ENCODE results near the gene ADARB1.

ADARB1 gene

DNA sequence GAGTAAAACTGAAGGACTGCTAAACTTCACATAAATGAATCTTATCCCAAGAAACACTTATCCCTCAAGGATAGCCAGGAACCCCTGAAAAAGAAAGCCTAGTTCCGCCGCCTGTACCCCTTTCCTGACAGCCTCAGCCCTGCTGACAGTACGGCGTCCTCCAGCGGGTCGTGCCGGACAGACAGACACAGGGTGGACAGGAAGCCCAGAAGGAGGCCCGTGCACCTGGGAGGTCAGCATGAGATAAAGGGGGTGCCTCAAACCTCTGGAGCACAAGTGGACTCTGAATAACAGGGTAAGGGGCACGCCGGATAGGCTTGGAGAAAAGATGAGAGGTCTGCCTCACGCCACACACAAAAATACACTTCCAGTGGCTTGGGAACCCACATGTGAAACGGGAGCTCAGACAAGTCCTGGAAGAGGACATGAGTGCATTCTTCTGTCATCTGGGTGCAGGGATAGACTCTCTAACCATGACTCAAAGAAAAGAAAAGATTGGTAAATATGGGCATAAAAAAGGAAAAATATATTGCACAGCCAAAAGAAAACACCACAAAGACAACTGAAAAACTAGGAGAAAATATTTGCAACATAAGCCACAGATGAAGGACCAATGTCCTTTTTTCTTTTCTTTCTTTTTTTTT, 17.3 kb upstream of the ADARB1 start:
- Mint-ChIP-seq H3K36me3 (ENCODE audit: low read depth) (no peaks in the 10 kb centered on the region), H3K27ac (no peak overlapping the region), H3K9me3 (no peaks in the 10 kb centered on the region), H3K4me1 (ENCODE audit: low read depth) (no peaks in the 10 kb centered on the region), H3K4me3 (no peak overlapping the region), H3K27me3 (peaks cover 20% of the 10 kb centered on the region)
- no peak for DNase-seq

GRCh38 chr21:45057886-45058285, 16.5 kb upstream of the ADARB1 start:
- DNase-seq, result no peak
- no peaks in the 10 kb centered on the region for H3K4me1 Mint-ChIP-seq (ENCODE audit: low read depth)
- H3K9me3 Mint-ChIP-seq, result no peaks in the 10 kb centered on the region
- no peak overlapping the region for H3K4me3 Mint-ChIP-seq
- H3K27ac Mint-ChIP-seq, result no peak overlapping the region
- no peaks in the 10 kb centered on the region for H3K36me3 Mint-ChIP-seq (ENCODE audit: low read depth)
- peaks cover 18% of the 10 kb centered on the region for H3K27me3 Mint-ChIP-seq

- no peaks in the 10 kb centered on the region for H3K4me1 Mint-ChIP-seq (ENCODE audit: low read depth)
- no peak overlapping the region for H3K4me3 Mint-ChIP-seq
- H3K27ac Mint-ChIP-seq, result no peak overlapping the region
- peaks cover 16% of the 10 kb centered on the region for H3K27me3 Mint-ChIP-seq
- DNase-seq, result no peak
- H3K9me3 Mint-ChIP-seq, result no peaks in the 10 kb centered on the region
- no peaks in the 10 kb centered on the region for H3K36me3 Mint-ChIP-seq (ENCODE audit: low read depth)
Observed at GRCh38 chr21:45059121-45059520, 15.3 kb upstream of the ADARB1 start.

DNA sequence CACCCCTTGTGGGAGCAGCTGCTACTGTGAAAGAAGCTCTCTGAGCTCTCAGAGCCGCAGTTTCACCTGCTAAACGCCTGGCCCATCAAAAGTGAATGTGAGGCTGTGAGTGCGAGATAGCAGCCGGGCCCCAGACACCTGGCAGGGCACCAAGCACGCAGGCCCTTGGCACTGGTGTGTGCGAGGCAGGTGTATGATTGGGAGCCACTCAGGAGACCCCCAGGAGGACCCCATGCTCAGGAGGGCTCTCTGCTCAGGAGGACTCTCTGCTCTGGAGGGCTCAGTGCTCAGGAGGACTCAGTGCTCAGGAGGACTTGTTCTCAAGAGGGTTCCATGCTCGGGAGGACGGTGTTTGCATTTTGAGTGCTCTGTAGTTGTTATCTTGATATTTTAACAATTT, 14.3 kb upstream of the ADARB1 start:
- DNase-seq, result no peak
- H3K4me1 Mint-ChIP-seq (ENCODE audit: low read depth), result no peaks in the 10 kb centered on the region
- no peak overlapping the region for H3K27ac Mint-ChIP-seq
- no peak overlapping the region for H3K4me3 Mint-ChIP-seq
- H3K27me3 Mint-ChIP-seq, result peaks cover 16% of the 10 kb centered on the region
- no peaks in the 10 kb centered on the region for H3K9me3 Mint-ChIP-seq
- no peaks in the 10 kb centered on the region for H3K36me3 Mint-ChIP-seq (ENCODE audit: low read depth)

GRCh38 chr21:45060675-45061311, 13.6 kb upstream of the ADARB1 start:
- H3K9me3 Mint-ChIP-seq, result no peaks in the 10 kb centered on the region
- H3K36me3 Mint-ChIP-seq (ENCODE audit: low read depth), result no peaks in the 10 kb centered on the region
- no peaks in the 10 kb centered on the region for H3K4me1 Mint-ChIP-seq (ENCODE audit: low read depth)
- no peak overlapping the region for H3K27ac Mint-ChIP-seq
- peaks cover 16% of the 10 kb centered on the region for H3K27me3 Mint-ChIP-seq
- no peak overlapping the region for H3K4me3 Mint-ChIP-seq
- DNase-seq, result no peak

DNA sequence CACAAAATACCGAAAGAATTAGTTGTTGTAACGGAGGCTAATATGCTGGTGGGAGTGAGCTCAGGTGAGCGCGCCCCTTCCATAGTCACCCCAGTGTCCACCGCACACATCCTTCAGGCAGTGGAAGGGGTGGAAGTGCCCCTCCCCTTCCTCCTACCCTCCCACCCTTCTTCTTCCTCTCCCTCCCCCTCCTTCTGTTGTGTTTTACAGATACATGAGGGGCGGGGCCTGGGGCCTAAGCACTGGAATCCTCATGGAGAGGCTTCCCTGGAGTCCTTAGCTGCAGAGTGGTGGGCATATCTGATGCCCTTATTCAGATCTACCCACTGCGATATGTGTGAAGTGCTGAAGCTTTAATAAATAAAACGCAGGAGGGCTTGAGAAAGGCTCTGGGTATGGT, 10.3 kb upstream of the ADARB1 start:
- no peaks in the 10 kb centered on the region for H3K4me1 Mint-ChIP-seq (ENCODE audit: low read depth)
- H3K4me3 Mint-ChIP-seq, result no peak overlapping the region
- H3K9me3 Mint-ChIP-seq, result no peaks in the 10 kb centered on the region
- no peak for DNase-seq
- no peaks in the 10 kb centered on the region for H3K36me3 Mint-ChIP-seq (ENCODE audit: low read depth)
- H3K27ac Mint-ChIP-seq, result no peak overlapping the region
- H3K27me3 Mint-ChIP-seq, result no peaks in the 10 kb centered on the region

DNA sequence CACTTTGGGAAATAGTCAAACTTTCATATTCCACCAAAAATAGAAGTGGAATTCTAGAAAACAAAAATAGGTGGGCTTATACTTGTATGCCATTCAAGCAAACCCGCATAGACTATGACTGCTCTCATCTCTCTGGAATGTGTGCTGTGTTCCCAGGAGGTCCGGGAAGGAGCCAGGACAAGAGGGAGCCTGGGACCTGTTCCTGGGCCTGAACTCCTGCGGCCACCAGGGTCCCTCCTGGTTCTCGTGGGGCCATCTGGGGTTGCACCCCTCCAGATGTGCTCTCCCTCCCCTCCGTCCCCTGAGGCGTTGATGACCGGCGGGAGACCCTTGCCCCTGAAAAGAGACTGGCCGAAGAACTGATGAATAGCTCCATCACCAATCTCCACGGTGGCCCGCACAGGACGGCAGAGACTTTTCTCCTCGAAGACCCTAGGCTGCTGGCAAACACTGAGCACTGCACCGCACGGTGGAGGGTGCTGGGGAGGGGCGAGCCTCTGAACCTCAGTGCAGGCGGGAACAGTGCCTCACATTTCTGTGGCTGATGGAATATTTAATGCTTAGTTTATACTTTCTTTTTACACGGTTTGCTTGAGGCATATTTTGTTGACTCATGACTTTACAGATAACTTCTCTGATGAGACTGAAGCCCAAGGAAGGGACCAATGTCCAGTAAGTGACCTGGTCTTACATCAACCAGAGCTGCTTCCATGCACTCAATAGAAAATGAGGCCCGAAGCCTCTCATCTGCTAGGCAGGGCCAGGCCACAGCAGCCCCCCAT, 9.6 kb upstream of the ADARB1 start:
- no peak overlapping the region for H3K27ac Mint-ChIP-seq
- H3K4me3 Mint-ChIP-seq, result no peak overlapping the region
- H3K4me1 Mint-ChIP-seq (ENCODE audit: low read depth), result no peaks in the 10 kb centered on the region

DNA sequence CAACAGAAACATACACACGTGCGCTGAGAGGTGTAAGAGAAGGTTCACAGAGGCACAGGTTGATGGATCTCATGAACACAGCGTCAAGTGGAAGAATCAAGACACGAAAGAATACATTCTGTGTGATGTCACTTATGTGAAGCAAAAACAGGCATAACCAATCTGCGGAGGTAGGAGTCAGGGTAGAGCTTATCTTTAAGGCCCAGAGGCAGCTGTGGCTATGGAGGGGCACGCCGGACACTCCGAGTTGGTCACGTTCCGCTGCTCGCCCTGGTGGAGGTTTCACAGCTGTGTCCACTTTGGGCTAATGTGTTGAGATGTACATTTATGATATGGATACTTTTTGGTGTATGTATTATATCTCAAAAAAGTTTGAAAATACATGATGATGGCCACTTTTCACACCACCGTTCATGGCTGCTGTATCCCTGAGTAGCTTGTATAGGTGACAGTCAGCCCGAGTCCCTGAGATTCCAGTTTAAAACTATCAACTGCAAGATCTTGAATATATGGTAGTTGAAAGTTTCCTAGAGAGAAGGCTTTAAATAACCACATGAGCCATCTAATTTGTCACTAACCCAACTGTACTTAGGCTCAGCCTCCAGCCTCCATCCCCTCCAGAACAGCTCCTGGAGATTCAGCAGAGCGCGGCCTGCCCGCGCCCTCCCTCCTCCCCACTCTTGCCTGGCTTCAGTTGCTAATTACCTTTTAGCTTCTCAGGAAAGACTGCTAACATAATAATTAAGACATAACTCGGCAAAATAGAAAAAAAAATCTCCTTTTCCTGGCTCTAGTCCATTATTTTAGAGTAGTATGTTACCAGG, 6.7 kb upstream of the ADARB1 start:
- Mint-ChIP-seq H3K36me3 (ENCODE audit: low read depth) (no peaks in the 10 kb centered on the region), H3K4me3 (no peak overlapping the region), H3K27me3 (no peaks in the 10 kb centered on the region), H3K27ac (no peak overlapping the region), H3K9me3 (no peaks in the 10 kb centered on the region), H3K4me1 (ENCODE audit: low read depth) (no peaks in the 10 kb centered on the region)
- no peak for DNase-seq

More for the DNA sequence above, 9.6 kb upstream of the ADARB1 start:
- DNase-seq, result no peak
- Mint-ChIP-seq H3K27me3 (no peaks in the 10 kb centered on the region), H3K36me3 (ENCODE audit: low read depth) (no peaks in the 10 kb centered on the region), H3K9me3 (no peaks in the 10 kb centered on the region)

- H3K9me3 Mint-ChIP-seq, result no peaks in the 10 kb centered on the region
- H3K27me3 Mint-ChIP-seq, result no peaks in the 10 kb centered on the region
- peaks cover 5% of the 10 kb centered on the region for H3K4me1 Mint-ChIP-seq (ENCODE audit: low read depth)
- no peak for DNase-seq
- peaks cover 3% of the 10 kb centered on the region for H3K36me3 Mint-ChIP-seq (ENCODE audit: low read depth)
- H3K27ac Mint-ChIP-seq, result no peak overlapping the region
- no peak overlapping the region for H3K4me3 Mint-ChIP-seq
Observed at GRCh38 chr21:45069085-45069484, 5.3 kb upstream of the ADARB1 start.

DNA sequence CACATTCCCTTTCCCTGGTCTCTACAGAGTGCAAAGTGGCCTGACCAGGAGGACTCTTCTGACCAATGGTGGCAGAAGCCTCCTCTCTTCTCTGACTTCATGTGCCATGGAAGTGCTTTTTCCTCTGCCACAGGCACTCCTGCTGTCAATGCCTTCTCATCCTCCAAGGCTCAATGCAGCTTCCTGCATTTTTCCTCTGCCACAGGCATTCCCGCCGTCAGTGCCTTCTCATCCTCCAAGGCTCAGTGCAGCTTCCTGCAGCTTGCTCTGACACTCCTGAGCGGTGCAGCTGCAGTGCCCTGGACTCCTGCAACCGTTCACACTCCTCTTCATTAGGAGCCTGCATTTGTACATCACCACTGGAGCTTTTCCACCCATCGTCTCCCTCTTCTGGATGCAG, 4.7 kb upstream of the ADARB1 start:
- Mint-ChIP-seq H3K36me3 (ENCODE audit: low read depth) (peaks cover 3% of the 10 kb centered on the region), H3K9me3 (no peaks in the 10 kb centered on the region), H3K4me3 (no peak overlapping the region), H3K4me1 (ENCODE audit: low read depth) (peaks cover 5% of the 10 kb centered on the region), H3K27ac (no peak overlapping the region), H3K27me3 (no peaks in the 10 kb centered on the region)
- no peak for DNase-seq

GRCh38 chr21:45071078-45071873, 3.1 kb upstream of the ADARB1 start:
- Mint-ChIP-seq H3K4me3 (no peak overlapping the region), H3K4me1 (ENCODE audit: low read depth) (peaks cover 14% of the 10 kb centered on the region)

GRCh38 chr21:45071874-45072737, 2.3 kb upstream of the ADARB1 start:
- peaks cover 8% of the 10 kb centered on the region for H3K36me3 Mint-ChIP-seq (ENCODE audit: low read depth)
- DNase-seq, result no peak
- no peaks in the 10 kb centered on the region for H3K9me3 Mint-ChIP-seq
- H3K4me1 Mint-ChIP-seq (ENCODE audit: low read depth), result peaks cover 23% of the 10 kb centered on the region
- H3K27ac Mint-ChIP-seq, result no peak overlapping the region
- peak overlapping the region; percentile 30 for H3K4me3 Mint-ChIP-seq
- H3K27me3 Mint-ChIP-seq, result no peaks in the 10 kb centered on the region

More at GRCh38 chr21:45071078-45071873, 3.1 kb upstream of the ADARB1 start:
- Mint-ChIP-seq H3K27me3 (no peaks in the 10 kb centered on the region), H3K36me3 (ENCODE audit: low read depth) (peaks cover 8% of the 10 kb centered on the region), H3K9me3 (no peaks in the 10 kb centered on the region), H3K27ac (no peak overlapping the region)
- no peak for DNase-seq

DNA sequence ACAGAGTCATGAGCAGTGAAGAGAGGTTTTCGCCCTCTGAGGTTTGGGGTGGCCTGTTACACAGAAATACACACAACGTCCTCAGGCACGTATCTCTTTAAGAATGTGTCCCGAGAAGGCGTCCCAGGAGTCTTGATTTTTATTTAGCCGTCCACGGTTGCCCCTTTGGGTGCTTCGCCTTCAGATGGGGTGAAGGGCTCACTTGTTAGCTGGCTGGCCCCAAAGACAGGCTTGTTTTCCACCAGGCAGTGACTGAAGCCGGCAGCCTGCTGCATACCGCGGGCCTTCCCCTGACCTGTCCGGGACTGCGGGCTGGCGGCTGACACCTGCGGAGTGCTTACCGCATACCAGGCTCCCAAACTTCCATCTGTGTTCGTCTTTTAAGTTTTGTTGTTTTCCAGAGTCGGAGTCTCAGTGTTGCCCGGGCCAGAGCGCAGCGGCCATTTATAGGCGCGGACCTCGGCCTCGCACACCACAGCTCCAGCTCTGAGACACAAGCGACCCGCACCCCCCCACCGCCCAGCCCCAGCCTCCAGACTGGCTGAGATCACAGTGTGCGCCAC, 1.6 kb upstream of the ADARB1 start:
- Mint-ChIP-seq H3K27ac (no peak overlapping the region), H3K4me1 (ENCODE audit: low read depth) (peaks cover 27% of the 10 kb centered on the region), H3K36me3 (ENCODE audit: low read depth) (peaks cover 8% of the 10 kb centered on the region), H3K4me3 (peak overlapping the region; percentile 84), H3K27me3 (no peaks in the 10 kb centered on the region), H3K9me3 (no peaks in the 10 kb centered on the region)
- DNase-seq, result no peak

Measured in activated T-cell treated with anti-CD3 and anti-CD28 coated beads, Interleukin-2, amount 50 U/mL, for 24 hours (primary cell).